OCI-LY7 (cell line): ENCODE data around the gene CHD8.

Source experiments
- CTCF ChIP-seq: fragments of 200-600 bp; sonication (generic); conservative IDR thresholded peaks from 2 replicates; pipeline ENCODE4 v1.5.1; 2014; ENCODE audit warnings: mild to moderate bottlenecking, antibody characterized with exemption, low read length, moderate library complexity, mixed read lengths
- EZH2phosphoT487 ChIP-seq: fragments of 200-600 bp; sonication (generic); IDR thresholded peaks from 2 replicates; pipeline ENCODE4 v1.6.1; 2018; ENCODE audit warnings: low read depth, borderline replicate concordance, mild to moderate bottlenecking, mixed run types, antibody characterized with exemption, low read length, moderate library complexity, mixed read lengths

DNA sequence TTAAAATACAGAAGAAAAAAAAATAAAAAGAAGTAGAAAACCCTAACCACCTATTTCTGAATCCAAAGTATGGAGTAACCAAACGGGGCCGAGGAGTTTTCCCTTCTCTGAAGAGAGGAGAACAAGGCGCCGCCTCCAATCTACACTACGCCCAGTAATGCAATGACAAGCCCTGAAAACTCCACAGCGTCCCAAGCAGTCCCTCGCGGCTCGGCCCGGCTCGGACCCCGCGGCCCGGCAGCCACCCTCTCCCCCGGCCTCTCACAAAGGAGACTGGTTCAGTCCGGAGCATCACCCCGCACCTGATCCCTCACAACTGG is 371 bp downstream of the CHD8 start:
- no peak for TF ChIP-seq CTCF
- TF ChIP-seq EZH2phosphoT487, result no peak
